ENCODE measurements around the gene TRERF1. TPM values are rescaled to one million over a fixed set of nuclear protein-coding genes. Genes with fewer than 3 reads are reported as not detected.
A peak's percentile ranks its signal among the peaks of the same experiment; 100 is the strongest.

TRERF1 gene
- polyA plus RNA-seq, 1 donor (not counting 4 experiments of a cell fraction or from before 2014, with no cell fraction given), result 4.8 TPM

- no peaks in the 10 kb centered on the region for H4K20me1 ChIP-seq (ENCODE audit: control insufficient read depth, extremely low read depth, insufficient read depth, low read length)
- dilution Hi-C loops (cut with MboI; ENCODE audit: extremely low pct_ligation_motif_present, low sequenced_read_pairs), result no loop called here
- H3K27ac ChIP-seq (ENCODE audit: control insufficient read depth, insufficient read depth, low read length), result no peak overlapping the region
- no peak for FAIRE-seq
- H3K9me1 ChIP-seq (ENCODE audit: control insufficient read depth, extremely low read depth, insufficient read depth, low read length), result no peaks in the 10 kb centered on the region
- no peak overlapping the region for H2AFZ ChIP-seq (ENCODE audit: control insufficient read depth, low read length)
- H3K79me2 ChIP-seq (ENCODE audit: control insufficient read depth, insufficient read depth, low read length), result peaks cover 16% of the 10 kb centered on the region
- no peaks in the 10 kb centered on the region for H3K36me3 ChIP-seq (ENCODE audit: control insufficient read depth in 2 of 2, extremely low read depth in 1 of 2, insufficient read depth in 2 of 2, low read length in 2 of 2)
- H3K4me1 ChIP-seq (ENCODE audit: control insufficient read depth, extremely low read depth, insufficient read depth, low read length), result peaks cover 12% of the 10 kb centered on the region
- no peaks in the 10 kb centered on the region for H3K9me3 ChIP-seq (ENCODE audit: control insufficient read depth, low read depth, low read length)
- H3K27me3 ChIP-seq (ENCODE audit: control insufficient read depth, extremely low read depth, insufficient read depth, low read length), result no peaks in the 10 kb centered on the region
- H3K9ac ChIP-seq (ENCODE audit: control insufficient read depth, extremely low read depth, insufficient read depth, low read length), result no peak overlapping the region
- TF ChIP-seq EZH2 (IDR thresholded peaks at IDR 0.05; ENCODE audit: low read length) (no peak), CTCF (optimal IDR thresholded peaks at IDR 0.05 in 1 of 3, IDR thresholded peaks at IDR 0.05 in 1 of 3, conservative IDR thresholded peaks at IDR 0.05 in 1 of 3; ENCODE audit: extremely low read depth in 1 of 3, insufficient read depth in 2 of 3, low read length in 3 of 3) (no peak)
- no peak for DNase-seq (ENCODE audit: low read depth, low spot score)
- no peak overlapping the region for H3K4me2 ChIP-seq (ENCODE audit: control insufficient read depth, extremely low read depth, insufficient read depth, low read depth, low read length)
- no peak overlapping the region for H3K4me3 ChIP-seq (ENCODE audit: control insufficient read depth in 2 of 3, extremely low read depth in 1 of 3, insufficient read depth in 2 of 3, low read depth in 1 of 3, low read length in 3 of 3)
Measured at GRCh38 chr6:42370323-42370985, 81.3 kb downstream of the TRERF1 start.

GRCh38 chr6:42369568-42369967, 82.2 kb downstream of the TRERF1 start:
- H3K4me2 ChIP-seq (ENCODE audit: control insufficient read depth, extremely low read depth, insufficient read depth, low read depth, low read length), result peak overlapping the region; percentile 37
- FAIRE-seq (peak; percentile 57), DNase-seq (ENCODE audit: low read depth, low spot score) (no peak)
- no peaks in the 10 kb centered on the region for H3K9me3 ChIP-seq (ENCODE audit: control insufficient read depth, low read depth, low read length)
- peaks cover 16% of the 10 kb centered on the region for H3K4me1 ChIP-seq (ENCODE audit: control insufficient read depth, extremely low read depth, insufficient read depth, low read length)
- TF ChIP-seq EZH2 (IDR thresholded peaks at IDR 0.05; ENCODE audit: low read length), result no peak
- TF ChIP-seq CTCF (optimal IDR thresholded peaks at IDR 0.05 in 1 of 3, IDR thresholded peaks at IDR 0.05 in 1 of 3, conservative IDR thresholded peaks at IDR 0.05 in 1 of 3; ENCODE audit: extremely low read depth in 1 of 3, insufficient read depth in 2 of 3, low read length in 3 of 3), result no peak
- no peak overlapping the region for H3K9ac ChIP-seq (ENCODE audit: control insufficient read depth, extremely low read depth, insufficient read depth, low read length)
- no peaks in the 10 kb centered on the region for H3K9me1 ChIP-seq (ENCODE audit: control insufficient read depth, extremely low read depth, insufficient read depth, low read length)
- dilution Hi-C loops (cut with MboI; ENCODE audit: extremely low pct_ligation_motif_present, low sequenced_read_pairs), result no loop called here
- H3K27me3 ChIP-seq (ENCODE audit: control insufficient read depth, extremely low read depth, insufficient read depth, low read length), result no peaks in the 10 kb centered on the region
- H3K4me3 ChIP-seq (ENCODE audit: control insufficient read depth in 2 of 3, extremely low read depth in 1 of 3, insufficient read depth in 2 of 3, low read depth in 1 of 3, low read length in 3 of 3), result no peak overlapping the region
- no peaks in the 10 kb centered on the region for H3K36me3 ChIP-seq (ENCODE audit: control insufficient read depth in 2 of 2, extremely low read depth in 1 of 2, insufficient read depth in 2 of 2, low read length in 2 of 2)
- no peaks in the 10 kb centered on the region for H4K20me1 ChIP-seq (ENCODE audit: control insufficient read depth, extremely low read depth, insufficient read depth, low read length)
- no peak overlapping the region for H3K27ac ChIP-seq (ENCODE audit: control insufficient read depth, insufficient read depth, low read length)
- H2AFZ ChIP-seq (ENCODE audit: control insufficient read depth, low read length), result no peak overlapping the region
- peaks cover 16% of the 10 kb centered on the region for H3K79me2 ChIP-seq (ENCODE audit: control insufficient read depth, insufficient read depth, low read length)

Measured in keratinocyte (primary cell).